ENCODE data around the gene TRIP13. TPM values are rescaled to one million over a fixed set of nuclear protein-coding genes. Genes with fewer than 3 reads are reported as not detected.

Gene TRIP13
- total RNA-seq, 1 experiment from 2014 or later, result 42.6 TPM

- H3K79me1 ChIP-seq (ENCODE audit: insufficient read depth, low read depth, low read length, poor library complexity, severe bottlenecking), result no peaks in the 10 kb centered on the region
- H2BK5ac ChIP-seq (ENCODE audit: insufficient read length, low read length), result no peak overlapping the region
- no peaks in the 10 kb centered on the region for H3K4me1 ChIP-seq (ENCODE audit: insufficient read depth, low read length)
- H4K91ac ChIP-seq (ENCODE audit: insufficient read length, low read depth, low read length), result no peak overlapping the region
- no peak overlapping the region for H3K56ac ChIP-seq (ENCODE audit: insufficient read length, low read depth, low read length)
- H3K4ac ChIP-seq (ENCODE audit: low read depth, low read length), result no peak overlapping the region
- no peak overlapping the region; the same call in 1 of the 2 replicates for H3K14ac ChIP-seq (ENCODE audit: insufficient read depth, low read length)
- peak; percentile 23 for DNase-seq
- no peak overlapping the region for H4K8ac ChIP-seq (replicated peaks; ENCODE audit: insufficient read length, low read depth, low read length)
- no peaks in the 10 kb centered on the region; a peak in 1 of 7 replicates for H3K36me3 Mint-ChIP-seq (ENCODE audit: insufficient read depth in 1 of 3, low read depth in 3 of 3)
- no peak overlapping the region for H3K9ac ChIP-seq (ENCODE audit: extremely low read depth, insufficient read length, low read length)
- no peak overlapping the region for H2BK15ac ChIP-seq (ENCODE audit: low read depth, low read length)
- no CpG with 5 or more reads among the region's 24 CpGs for WGBS (ENCODE audit: extremely low coverage, insufficient read length, low lambda C conversion rate)
- TF ChIP-seq CTCF (conservative IDR thresholded peaks at IDR 0.05), result no peak
- H3K4me3 Mint-ChIP-seq, result no peak overlapping the region
- H3K9me3 Mint-ChIP-seq, result no peaks in the 10 kb centered on the region
- no peak overlapping the region for H4K5ac ChIP-seq (ENCODE audit: insufficient read length, low read depth, low read length)
- peak overlapping the region in 1 of 3 experiments; percentile 52; a peak in 1 of 7 replicates for H3K27ac Mint-ChIP-seq
- no peak overlapping the region for H2BK12ac ChIP-seq (ENCODE audit: insufficient read length, low read depth, low read length)
- H3K18ac ChIP-seq (ENCODE audit: insufficient read length, low read depth, low read length), result no peak overlapping the region
- no peaks in the 10 kb centered on the region for H4K20me1 ChIP-seq (ENCODE audit: control insufficient read depth, insufficient read depth, insufficient read length)
- H3K27me3 Mint-ChIP-seq (ENCODE audit: low read depth), result peaks cover 6% of the 10 kb centered on the region
- no peak overlapping the region for H3K23ac ChIP-seq (ENCODE audit: insufficient read length, low read depth, low read length)
- H3K4me1 Mint-ChIP-seq, result 0 out of 4 replicates have a peak, but pooled peaks cover 0 to under 1% of the 10 kb centered on the region in 2 experiments
- H2BK120ac ChIP-seq (ENCODE audit: low read depth, low read length, poor library complexity, severe bottlenecking), result no peak overlapping the region
- H3K23me2 ChIP-seq (ENCODE audit: insufficient read length, low read depth, low read length, poor library complexity, severe bottlenecking), result no peaks in the 10 kb centered on the region
- no peak overlapping the region for H2AFZ ChIP-seq (ENCODE audit: low read length)
- no peaks in the 10 kb centered on the region for H3K27me3 ChIP-seq (ENCODE audit: insufficient read depth, low read length)
- H3T11ph ChIP-seq (ENCODE audit: low read length), result no peak overlapping the region
- no peaks in the 10 kb centered on the region for H3K79me2 ChIP-seq (ENCODE audit: insufficient read depth, low read length)
- no peak overlapping the region for H2BK20ac ChIP-seq (ENCODE audit: low read depth, low read length, poor library complexity, severe bottlenecking)
- H3K4me2 ChIP-seq (ENCODE audit: insufficient read depth, insufficient read length, low read length), result no peak overlapping the region
- H3K9me3 ChIP-seq (ENCODE audit: control insufficient read depth, low read depth, low read length), result no peaks in the 10 kb centered on the region
- no peak overlapping the region for H2AK5ac ChIP-seq (ENCODE audit: insufficient read length, low read length)
- no peak overlapping the region for H3K27ac ChIP-seq (ENCODE audit: insufficient read length, low read depth, low read length)
Measured at GRCh38 chr5:961711-962240, 69.1 kb downstream of the TRIP13 start.

All from H9 (cell line).